A673 (cell line): Measurements from ENCODE around the gene AP3S2. TPM values are rescaled to one million over a fixed set of nuclear protein-coding genes. Genes with fewer than 3 reads are reported as not detected.

ENCODE experiments used
- BruUV-seq: library from RNA; stranded (reverse); fragments of 400-500 nt; replicated peaks from 2 replicates; lab custom pipeline; 2021; lab: Mats Ljungman, UMichigan
- CTCF ChIA-PET: fragments of 300-600 bp; sonication (Branson Sonifier 250); formaldehyde crosslinking; loops from one replicate; lab custom pipeline; 2022; ENCODE audit warnings: antibody characterized with exemption; lab: Charles Lee
- POLR2A ChIA-PET: fragments of 300-600 bp; sonication (Branson Sonifier 250); formaldehyde crosslinking; loops from one replicate; lab custom pipeline; 2022; ENCODE audit warnings: antibody characterized with exemption; ENCODE audit not compliant: low non-redundant PET; lab: Charles Lee
- DNase-seq: peaks from one replicate; pipeline ENCODE4 v3.0.0-alpha.2; 2015; ENCODE audit warnings: low spot score
- H3K27ac ChIP-seq: fragments of 200-600 bp; sonication (generic); 2 replicates; pipeline ENCODE4 v1.5.1; 2016; ENCODE audit warnings: mixed run types, low read depth, mild to moderate bottlenecking, mixed read lengths, antibody characterized with exemption, low read length; ENCODE audit not compliant: poor library complexity, severe bottlenecking
- H3K27me3 ChIP-seq: fragments of 200-600 bp; sonication (generic); replicated peaks from 2 replicates; pipeline ENCODE4 v1.6.1; 2017; ENCODE audit warnings: mixed run types, low read depth, mild to moderate bottlenecking, mixed read lengths, antibody characterized with exemption, low read length; ENCODE audit not compliant: insufficient read depth, poor library complexity
- H3K36me3 ChIP-seq: fragments of 200-600 bp; sonication (generic); 2 replicates; pipeline ENCODE4 v1.6.1; 2016; ENCODE audit warnings: mixed run types, mild to moderate bottlenecking, mixed read lengths, antibody characterized with exemption, low read length; ENCODE audit not compliant: insufficient read depth, poor library complexity, severe bottlenecking
- H3K4me1 ChIP-seq: fragments of 200-600 bp; sonication (generic); 2 replicates; pipeline ENCODE4 v1.6.1; 2017; ENCODE audit warnings: mixed run types, mild to moderate bottlenecking, mixed read lengths, antibody characterized with exemption, low read length; ENCODE audit not compliant: insufficient read depth, poor library complexity, severe bottlenecking
- H3K4me3 ChIP-seq: fragments of 200-600 bp; sonication (generic); 2 replicates; pipeline ENCODE4 v1.5.1; 2016; ENCODE audit warnings: low read depth, mixed run types, mild to moderate bottlenecking, mixed read lengths, low read length; ENCODE audit not compliant: poor library complexity, severe bottlenecking
- H3K9me3 ChIP-seq: fragments of 200-600 bp; sonication (generic); 2 replicates; pipeline ENCODE4 v1.6.1; 2016; ENCODE audit warnings: mixed run types, low read depth, mild to moderate bottlenecking, mixed read lengths, antibody characterized with exemption, low read length; ENCODE audit not compliant: poor library complexity, severe bottlenecking
- CTCF ChIP-seq: fragments of 300-800, 200-600 bp; sonication (generic); conservative IDR thresholded peaks from 2 replicates; pipeline ENCODE4 v1.5.1; 2017; ENCODE audit warnings: low read depth, mild to moderate bottlenecking, antibody characterized with exemption, low read length, moderate library complexity, mixed read lengths
- EZH2 ChIP-seq: fragments of 200-600 bp; sonication (generic); IDR thresholded peaks from 2 replicates; pipeline ENCODE4 v1.6.1; 2017; ENCODE audit warnings: borderline replicate concordance, low read depth, mild to moderate bottlenecking, mixed read lengths, antibody characterized with exemption, low read length; ENCODE audit not compliant: poor library complexity, severe bottlenecking
- intact Hi-C: fragments of 100-400 bp; cut with micrococcal nuclease; formaldehyde crosslinking; loops from one replicate; pipeline ENCODE4 v1.10.0; 2022; ENCODE audit not compliant: unreplicated experiment
- total RNA-seq: library from RNA; stranded (reverse); gene quantifications from 2 replicates; pipeline ENCODE4 v1.2.3, GENCODE V29; 2021

AP3S2 gene
- total RNA-seq, 1 experiment from 2014 or later: 32.0 TPM

DNA sequence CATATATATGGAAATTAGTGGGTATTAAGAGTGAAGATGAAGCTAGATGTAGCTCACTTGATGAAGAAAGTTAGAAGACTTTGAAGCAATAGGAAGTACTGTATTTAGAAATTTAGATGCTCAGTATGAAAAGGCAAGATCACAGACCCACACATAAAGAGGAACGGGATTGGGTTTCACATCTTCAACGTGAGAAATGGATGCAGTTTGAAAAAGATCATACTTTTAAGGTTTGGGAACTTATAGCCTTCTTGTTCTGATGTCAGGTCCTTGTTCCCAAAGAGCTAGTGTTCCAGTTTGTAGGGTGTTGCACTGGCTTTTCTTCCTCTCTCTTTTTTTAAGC is 16.7 kb downstream of the AP3S2 start:
- peaks cover 4% of the 10 kb centered on the region for H3K36me3 ChIP-seq
- BruUV-seq: no TSS peak
- no peaks in the 10 kb centered on the region for H3K27me3 ChIP-seq
- CTCF ChIA-PET: interaction anchor here (1.0 kb wide), 1 partner anchor 137 kb away, joined by 6 read pairs; no protein-coding TSS in a partner anchor
- H3K4me3 ChIP-seq: no peak overlapping the region
- H3K4me1 ChIP-seq: no peaks in the 10 kb centered on the region
- TF ChIP-seq CTCF: no peak
- no peak for TF ChIP-seq EZH2
- intact Hi-C loops: loop anchor here (5.0 kb wide), 1 partner anchor 135 kb away; no protein-coding TSS in a partner anchor
- no peak overlapping the region for H3K27ac ChIP-seq
- H3K9me3 ChIP-seq: no peaks in the 10 kb centered on the region
- POLR2A ChIA-PET: no interaction called here
- no peak for DNase-seq

DNA sequence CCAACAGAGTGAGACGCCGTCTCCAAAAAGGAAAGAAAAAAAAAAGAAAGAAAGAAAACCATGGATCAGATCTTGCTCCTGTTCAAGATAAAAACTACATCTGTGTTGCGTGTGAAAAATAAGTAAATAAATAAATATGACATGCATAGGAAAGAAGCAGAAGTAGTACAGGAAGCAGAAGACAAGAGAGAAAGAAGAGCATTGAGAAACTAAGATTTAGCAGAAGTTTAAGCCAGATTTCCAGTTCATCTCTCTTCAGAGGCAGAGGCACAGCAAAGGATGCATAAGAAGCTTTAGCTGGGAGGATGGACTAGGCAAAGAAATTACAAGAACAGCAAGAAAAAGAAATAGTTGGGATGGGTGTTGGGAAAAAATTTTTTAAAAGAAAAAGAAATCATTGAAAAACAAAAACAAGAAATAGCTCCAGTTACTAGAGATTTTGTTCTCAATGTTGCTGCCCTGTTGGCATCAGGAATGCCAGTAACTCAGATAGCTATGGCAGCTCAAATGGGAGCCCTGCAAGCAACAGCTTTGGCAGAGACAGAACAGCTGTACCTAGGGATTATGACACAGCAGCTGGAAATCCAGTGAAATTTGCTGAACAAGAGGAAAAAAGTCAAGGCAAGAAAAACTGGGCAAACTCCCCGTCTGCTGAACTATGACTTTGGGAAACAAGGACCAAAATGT is 17.3 kb downstream of the AP3S2 start:
- no peak for TF ChIP-seq CTCF
- no peak for TF ChIP-seq EZH2
- H3K27me3 ChIP-seq: no peaks in the 10 kb centered on the region
- intact Hi-C loops: loop anchor here (5.0 kb wide), 1 partner anchor 134 kb away; no protein-coding TSS in a partner anchor
- BruUV-seq: no TSS peak
- no peak overlapping the region for H3K4me3 ChIP-seq
- CTCF ChIA-PET: interaction anchor here (0.6 to 2.4 kb wide), 3 partner anchors 116 to 357 kb away, joined by 3 to 61 read pairs (median 6); partner anchors contain the start of gene CIB1
- peaks cover 4% of the 10 kb centered on the region for H3K36me3 ChIP-seq
- POLR2A ChIA-PET: no interaction called here
- no peaks in the 10 kb centered on the region for H3K9me3 ChIP-seq
- H3K27ac ChIP-seq: no peak overlapping the region
- H3K4me1 ChIP-seq: no peaks in the 10 kb centered on the region
- no peak for DNase-seq

DNA sequence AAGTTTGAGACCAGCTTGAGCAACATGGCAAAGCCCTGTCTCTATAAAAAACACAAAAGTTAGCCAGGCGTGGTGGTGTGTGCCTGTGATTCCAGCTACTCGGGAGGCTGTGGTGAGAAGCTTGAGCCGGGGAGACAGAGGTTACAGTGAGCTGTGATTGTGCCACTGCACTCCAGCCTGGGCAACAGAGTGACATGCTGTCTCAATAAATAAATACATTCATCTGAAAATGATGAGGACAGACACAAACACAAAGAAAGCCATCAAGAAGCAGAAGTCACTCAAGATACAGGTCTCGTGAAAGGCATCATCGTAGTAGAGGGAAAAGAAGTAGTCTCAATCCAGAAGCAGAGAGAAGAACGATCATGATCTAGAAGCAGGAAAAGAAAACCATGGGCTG is 18.1 kb downstream of the AP3S2 start:
- Histone ChIP-seq H3K9me3 (no peaks in the 10 kb centered on the region), H3K27ac (no peak overlapping the region), H3K27me3 (no peaks in the 10 kb centered on the region), H3K4me3 (no peak overlapping the region), H3K36me3 (peaks cover 4% of the 10 kb centered on the region), H3K4me1 (no peaks in the 10 kb centered on the region)
- POLR2A ChIA-PET: no interaction called here
- TF ChIP-seq EZH2: no peak
- no peak for TF ChIP-seq CTCF
- CTCF ChIA-PET: interaction anchor here (2.4 kb wide), 1 partner anchor 115 kb away, joined by 61 read pairs; no protein-coding TSS in a partner anchor
- DNase-seq: no peak
- BruUV-seq: no TSS peak
- intact Hi-C loops: loop anchor here (1.0 to 5.0 kb wide), 2 partner anchors 115 to 133 kb away; no protein-coding TSS in a partner anchor
